ENCODE data around the gene TRIM9. TPM values are rescaled to one million over a fixed set of nuclear protein-coding genes. Genes with fewer than 3 reads are reported as not detected.
A peak's percentile ranks its signal among the peaks of the same experiment; 100 is the strongest.

Gene TRIM9
- total and polyA plus RNA-seq, 9 of the 15 experiments (the other 6 are each of a cell fraction or from before 2014, with no cell fraction given), result 0.03 to 0.15 (median 0.04) TPM; not detected in 4

- TF ChIP-seq JUND (IDR thresholded peaks at IDR 0.05; ENCODE audit: borderline replicate concordance, low read depth, low read length) (peak; percentile 97), JUND (tag; IDR thresholded peaks at IDR 0.05; ENCODE audit: borderline replicate concordance, low read depth, low read length) (peak; percentile 99), ELF1 (tag; IDR thresholded peaks at IDR 0.05) (peak; percentile 81), ARNT (IDR thresholded peaks at IDR 0.05) (0 out of 4 replicates have a peak, but pooled peaks of 1 of the 2 experiments have one; percentile 45), ZEB2 (IDR thresholded peaks at IDR 0.05) (0 out of 2 replicates have a peak, but pooled peaks have one; percentile 33), ZNF146 (CRISPR knock-in tag; IDR thresholded peaks at IDR 0.05; ENCODE audit: unreplicated experiment) (no peak), MYC (IDR thresholded peaks at IDR 0.05; ENCODE audit: low read depth, low read length) (0 out of 2 replicates have a peak, but pooled peaks have one; percentile 47), MYC (CRISPR knock-in tag; IDR thresholded peaks at IDR 0.05; ENCODE audit: borderline replicate concordance, low read depth) (no peak), RBM15 (IDR thresholded peaks at IDR 0.05; ENCODE audit: insufficient read depth, low read length) (no peak), CREM (IDR thresholded peaks at IDR 0.05; ENCODE audit: low read depth) (peak; percentile 52; the same call in 1 of the 2 replicates), RBM14 (IDR thresholded peaks at IDR 0.05; ENCODE audit: borderline replicate concordance, insufficient read depth, low read depth, low read length) (no peak), SMARCE1 (IDR thresholded peaks at IDR 0.05) (peak; percentile 89), NRF1 (conservative IDR thresholded peaks at IDR 0.05 in 1 of 2, IDR thresholded peaks at IDR 0.05 in 1 of 2) (0 out of 4 replicates have a peak, but pooled peaks have one; percentile 8 to 15), NR2C2 (CRISPR knock-in tag; IDR thresholded peaks at IDR 0.05) (no peak), NR2C2 (tag; IDR thresholded peaks at IDR 0.05) (peak; percentile 64), NFE2 (IDR thresholded peaks at IDR 0.05; ENCODE audit: low read depth) (peak; percentile 63), TEAD2 (tag; IDR thresholded peaks at IDR 0.05) (no peak)
Observed at GRCh38 chr14:50955373-50956043, 139.4 kb downstream of the TRIM9 start (continued).

Measured in K562 (cell line).